Gastroesophageal sphincter (tissue), 4 donors: ENCODE data around the gene WDR33. TPM values are rescaled to one million over a fixed set of nuclear protein-coding genes. Genes with fewer than 3 reads are reported as not detected.

ENCODE experiments used
- ATAC-seq: fragments of 150-250 bp; one replicate; pipeline ENCODE4 v1.9.1; 2016; ENCODE audit warnings: mild to moderate bottlenecking, moderate library complexity
- H3K27ac ChIP-seq, 4 donors: fragments of 200-600 bp; sonication (generic) in 3 of 4; 1 replicate in 3 of 4; 2 replicates in 1 of 4; pipeline ENCODE4 v1.5.1; 2016 to 2019
- H3K27me3 ChIP-seq: fragments of 200-600 bp; sonication (generic); one replicate; pipeline ENCODE4 v1.5.1; 2019
- H3K36me3 ChIP-seq, 2 donors: fragments of 200-600 bp; sonication (generic); one replicate each; pipeline ENCODE4 v1.5.1; 2019; ENCODE audit warnings: control low read depth in 1 of 2
- H3K4me1 ChIP-seq, 3 donors: fragments of 200-600 bp; sonication (generic); 1 replicate in 2 of 3; 2 replicates in 1 of 3; pipeline ENCODE4 v1.5.1; 2016 to 2019; ENCODE audit warnings: control low read depth in 2 of 3
- H3K4me3 ChIP-seq, 2 donors: fragments of 200-600 bp; sonication (generic); one replicate each; pipeline ENCODE4 v1.5.1; 2019; ENCODE audit warnings: mild to moderate bottlenecking in 1 of 2, moderate library complexity in 1 of 2
- H3K9me3 ChIP-seq, 3 donors: fragments of 200-600 bp; sonication (generic); one replicate each; pipeline ENCODE4 v1.5.1; 2017 to 2019; ENCODE audit warnings: control low read depth in 2 of 3
- EP300 ChIP-seq: sonication (generic); formaldehyde crosslinking; IDR thresholded peaks from one replicate; pipeline ENCODE4 v1.6.1; 2017; ENCODE audit warnings: antibody characterized with exemption, mild to moderate bottlenecking
- POLR2A ChIP-seq, 2 donors: fragments of 450-650 bp; IDR thresholded peaks; one replicate each; pipeline ENCODE4 v1.6.1; 2017; ENCODE audit warnings: antibody characterized with exemption in 2 of 2, mild to moderate bottlenecking in 2 of 2, moderate library complexity in 1 of 2
- POLR2AphosphoS5 ChIP-seq: sonication (generic); formaldehyde crosslinking; IDR thresholded peaks from one replicate; pipeline ENCODE4 v1.6.1; 2017; ENCODE audit warnings: antibody characterized with exemption
- WGBS, 2 donors: methylation state at CpG; one replicate each; pipeline ENCODE4 v1.1.5; 2018; ENCODE audit warnings: low coverage in 1 of 2; 5-methylcytosine and 5-hydroxymethylcytosine counted together
- total RNA-seq, 4 donors: library from RNA; depleted of rRNA; stranded (reverse); fragments of >200 nt; gene quantifications; one replicate each; pipeline ENCODE4 v1.1.0, GENCODE V29; 2016
- TF ChIP-seq, protein P1 (sequence below), 4 experiments: fragments of 200-600 bp in 2 of 4; fragments of 450-650 bp in 2 of 4; sonication (generic) in 1 of 4; IDR thresholded peaks; one replicate each; pipeline ENCODE4 v1.5.1; 2017 to 2019; ENCODE audit warnings: antibody characterized with exemption in 4 of 4, mild to moderate bottlenecking in 2 of 4, moderate library complexity in 2 of 4

WDR33 gene
- total RNA-seq, 4 donors from 2014 or later: 34.9 to 64.6 (median 43.2) TPM

DNA sequence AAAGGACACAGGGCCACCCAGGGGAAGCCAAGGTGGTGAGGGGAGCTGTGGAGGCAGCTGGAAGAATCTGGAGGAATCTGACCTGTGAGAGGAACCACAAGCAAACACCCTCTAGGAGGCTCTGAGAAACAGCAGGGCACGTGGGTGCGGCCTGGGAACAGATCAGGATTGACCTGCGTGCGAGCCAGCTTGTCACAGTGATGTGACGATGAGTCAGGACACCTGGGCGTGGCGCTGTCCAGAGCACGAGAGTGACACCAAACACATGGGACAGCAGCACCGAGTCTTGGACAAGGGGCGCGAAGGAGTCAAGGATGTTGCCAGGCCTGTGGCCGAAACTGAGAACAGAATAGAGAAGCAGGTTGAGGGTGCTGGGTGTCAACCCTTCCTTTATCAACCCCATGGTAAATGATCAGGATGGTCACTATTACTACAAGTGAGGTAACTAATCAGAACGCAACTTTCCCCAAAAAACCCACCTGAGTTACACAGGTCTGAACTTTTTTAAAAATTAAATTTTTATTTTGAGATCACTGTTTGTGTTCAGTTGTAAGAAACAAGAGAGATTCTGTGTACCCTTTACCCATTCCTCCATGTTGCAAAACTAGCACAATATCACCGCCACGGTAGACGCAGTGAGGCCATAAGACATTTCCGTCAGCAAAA is 110.3 kb downstream of the WDR33 start:
- WGBS, 2 donors: 52 to 65% methylated on average over 9 to 15 of the region's 17 CpGs
- Histone ChIP-seq H3K4me1 (peaks cover 0 to 47% (median 10%) of the 10 kb centered on the region in 3 donors), H3K36me3 (peaks cover 0 to 2% of the 10 kb centered on the region in 2 donors), H3K27ac (peak overlapping the region; percentile 21 to 100 (median 97)), H3K27me3 (no peaks in the 10 kb centered on the region), H3K9me3 (no peaks in the 10 kb centered on the region), H3K4me3 (peak overlapping the region; percentile 27 to 73)
- TF ChIP-seq EP300 (no peak), POLR2AphosphoS5 (no peak), POLR2A (IDR thresholded peaks at IDR 0.05) (no peak)
- TF ChIP-seq, protein P1, sequence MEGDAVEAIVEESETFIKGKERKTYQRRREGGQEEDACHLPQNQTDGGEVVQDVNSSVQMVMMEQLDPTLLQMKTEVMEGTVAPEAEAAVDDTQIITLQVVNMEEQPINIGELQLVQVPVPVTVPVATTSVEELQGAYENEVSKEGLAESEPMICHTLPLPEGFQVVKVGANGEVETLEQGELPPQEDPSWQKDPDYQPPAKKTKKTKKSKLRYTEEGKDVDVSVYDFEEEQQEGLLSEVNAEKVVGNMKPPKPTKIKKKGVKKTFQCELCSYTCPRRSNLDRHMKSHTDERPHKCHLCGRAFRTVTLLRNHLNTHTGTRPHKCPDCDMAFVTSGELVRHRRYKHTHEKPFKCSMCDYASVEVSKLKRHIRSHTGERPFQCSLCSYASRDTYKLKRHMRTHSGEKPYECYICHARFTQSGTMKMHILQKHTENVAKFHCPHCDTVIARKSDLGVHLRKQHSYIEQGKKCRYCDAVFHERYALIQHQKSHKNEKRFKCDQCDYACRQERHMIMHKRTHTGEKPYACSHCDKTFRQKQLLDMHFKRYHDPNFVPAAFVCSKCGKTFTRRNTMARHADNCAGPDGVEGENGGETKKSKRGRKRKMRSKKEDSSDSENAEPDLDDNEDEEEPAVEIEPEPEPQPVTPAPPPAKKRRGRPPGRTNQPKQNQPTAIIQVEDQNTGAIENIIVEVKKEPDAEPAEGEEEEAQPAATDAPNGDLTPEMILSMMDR (IDR thresholded peaks at IDR 0.05): no peak
- no peak for ATAC-seq

DNA sequence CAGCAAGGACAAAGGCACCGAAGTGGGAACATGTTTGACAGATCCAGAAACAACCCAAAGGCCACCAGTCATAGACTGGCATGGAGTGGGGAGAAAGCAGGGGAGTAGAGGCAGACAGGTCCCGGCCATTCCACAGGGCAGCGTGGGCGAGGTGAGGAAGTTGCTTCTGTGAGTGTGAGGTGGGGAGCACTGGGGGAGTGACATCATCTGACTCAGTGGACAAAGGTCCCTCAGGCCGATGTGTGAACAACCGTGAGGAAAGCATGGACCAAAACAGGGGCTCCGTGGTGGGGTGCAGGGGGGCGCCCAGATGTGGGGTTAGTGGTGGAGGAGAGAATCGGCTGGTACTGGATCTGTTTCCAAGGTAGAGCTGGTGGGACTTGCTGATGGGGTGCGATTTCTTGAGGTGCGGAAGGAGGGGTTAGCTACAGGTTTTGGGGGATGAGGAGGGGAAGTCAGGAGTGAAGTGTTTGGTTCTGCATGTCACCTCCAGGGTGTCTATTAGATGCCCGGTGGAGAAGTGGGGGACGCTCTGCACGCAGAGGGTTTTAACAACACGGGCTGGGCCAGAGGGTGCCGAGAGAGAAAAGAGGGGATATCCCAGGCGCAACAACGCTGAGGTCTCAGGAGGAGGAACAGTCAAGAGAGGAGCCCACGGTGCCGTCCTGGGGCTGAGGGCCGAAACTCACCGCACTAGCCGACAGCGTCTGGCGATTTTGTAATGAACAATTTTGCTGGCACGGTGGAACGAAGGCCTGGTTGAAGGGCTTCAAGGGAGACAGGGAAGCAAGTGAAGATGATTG is 112.2 kb downstream of the WDR33 start:
- H3K4me3 ChIP-seq: no peak overlapping the region
- TF ChIP-seq POLR2A (IDR thresholded peaks at IDR 0.05): no peak
- no peak for TF ChIP-seq EP300
- TF ChIP-seq POLR2AphosphoS5: no peak
- TF ChIP-seq, protein P1 (IDR thresholded peaks at IDR 0.05): no peak
- no peak for ATAC-seq

DNA sequence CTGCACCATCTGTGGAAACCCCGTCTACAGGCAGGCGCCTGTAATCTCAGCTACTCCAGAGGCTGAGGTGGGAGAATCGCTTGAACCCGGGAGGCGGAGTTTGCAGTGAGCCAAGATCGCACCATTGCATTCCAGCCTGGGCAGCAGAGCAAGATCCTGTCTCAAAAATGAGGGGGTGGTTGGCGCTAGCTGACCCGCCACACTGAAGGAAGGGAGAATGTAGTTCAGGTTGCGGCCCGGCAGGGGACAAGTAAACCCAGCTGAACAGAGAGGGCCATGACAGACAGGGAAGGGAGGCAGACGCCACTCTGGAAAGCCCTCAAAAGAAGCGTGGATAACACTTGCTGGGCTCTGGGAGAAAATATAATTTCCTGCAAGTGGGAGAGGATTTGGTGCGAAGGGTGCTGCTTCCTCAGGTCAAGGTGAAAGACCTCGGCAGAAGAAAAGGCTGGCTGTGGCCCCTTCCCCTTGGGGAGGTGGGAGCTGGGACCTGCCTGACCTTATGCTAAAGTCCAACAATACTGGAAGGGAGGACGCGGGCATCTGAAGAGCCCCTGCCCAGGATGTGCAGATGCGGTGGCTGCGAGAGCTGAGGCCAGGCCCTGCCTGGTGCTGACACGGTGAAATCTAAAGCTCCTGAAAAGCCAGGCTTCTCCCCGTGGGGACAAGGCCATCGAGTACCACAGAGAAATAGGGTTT is 113.3 kb downstream of the WDR33 start:
- Histone ChIP-seq H3K9me3 (no peaks in the 10 kb centered on the region), H3K27me3 (no peaks in the 10 kb centered on the region), H3K27ac (no peak overlapping the region), H3K36me3 (no peaks in the 10 kb centered on the region), H3K4me3 (no peak overlapping the region), H3K4me1 (peaks cover 0 to 28% (median 7%) of the 10 kb centered on the region in 3 donors)
- no peak for TF ChIP-seq EP300
- TF ChIP-seq POLR2A (IDR thresholded peaks at IDR 0.05): no peak
- TF ChIP-seq POLR2AphosphoS5: no peak
- TF ChIP-seq, protein P1 (IDR thresholded peaks at IDR 0.05): no peak
- 82 to 93% methylated on average over 6 to 13 of the region's 21 CpGs for WGBS, 2 donors
- ATAC-seq: no peak

More for the DNA sequence above, 112.2 kb downstream of the WDR33 start:
- Histone ChIP-seq H3K9me3 (no peaks in the 10 kb centered on the region), H3K4me1 (peaks cover 0 to 39% (median 14%) of the 10 kb centered on the region in 3 donors), H3K27me3 (no peaks in the 10 kb centered on the region), H3K36me3 (no peaks in the 10 kb centered on the region), H3K27ac (no peak overlapping the region)
- WGBS, 2 donors: 89 to 93% methylated on average over 25 to 26 of the region's 27 CpGs

DNA sequence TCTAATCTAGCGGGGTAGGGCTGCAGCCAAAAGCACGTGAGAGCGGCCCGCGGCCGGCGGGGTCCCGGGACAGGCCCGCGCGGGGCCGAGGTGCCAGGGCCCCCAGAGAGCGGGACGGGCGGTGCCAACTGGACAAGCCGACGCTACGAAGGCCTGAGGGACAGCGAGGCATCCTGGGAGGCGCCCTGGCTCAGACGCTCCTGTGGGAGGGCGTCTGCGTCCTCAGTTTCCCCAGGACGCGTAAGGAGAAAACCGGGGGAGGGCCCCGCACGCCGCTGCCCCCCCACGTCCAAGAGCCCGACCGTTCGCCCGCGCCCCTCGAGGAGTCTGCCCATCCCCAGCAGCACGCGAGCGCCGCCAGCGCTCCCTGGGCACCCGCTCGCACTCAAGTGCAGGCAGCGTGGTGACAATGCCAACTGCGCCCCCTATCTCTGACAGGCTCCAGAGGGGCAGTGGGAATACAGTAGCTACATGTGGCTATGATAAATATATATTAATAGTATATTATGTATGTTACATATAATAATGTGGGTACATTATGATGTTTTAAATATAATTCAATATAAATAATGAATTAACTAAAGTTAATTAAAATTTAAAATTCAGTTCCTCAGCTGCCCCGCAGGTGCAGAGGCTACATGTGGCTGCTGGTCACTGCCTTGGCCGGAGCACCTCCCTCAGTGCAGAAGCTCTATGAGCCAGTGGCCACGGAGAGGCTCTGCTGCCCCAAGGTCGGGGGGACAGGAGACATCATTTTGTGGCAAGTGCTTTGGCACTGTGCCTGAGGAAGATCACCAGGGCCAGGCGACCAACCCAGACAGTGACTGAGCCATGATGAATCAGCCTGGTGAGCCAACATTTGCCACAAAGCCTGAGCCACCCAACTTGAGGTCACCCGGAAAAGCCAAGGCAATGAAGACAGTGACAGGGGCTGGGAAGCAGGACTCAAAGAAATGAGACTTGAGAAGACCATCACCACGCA is 115.2 kb downstream of the WDR33 start:
- H3K27ac ChIP-seq: peak overlapping the region in 3 of 4 donors; percentile 42 to 78 (median 72)
- no peaks in the 10 kb centered on the region for H3K9me3 ChIP-seq
- H3K36me3 ChIP-seq: no peaks in the 10 kb centered on the region
- peaks cover 0 to 19% (median 7%) of the 10 kb centered on the region in 3 donors for H3K4me1 ChIP-seq
- peak overlapping the region; percentile 20 to 50 for H3K4me3 ChIP-seq
- WGBS, 2 donors: 60 to 69% methylated on average over 5 to 8 of the region's 52 CpGs
- ATAC-seq: peak; percentile 75
- TF ChIP-seq, protein P1 (IDR thresholded peaks at IDR 0.05): peak in 3 of 4 experiments; percentile 55 to 86 (median 58)
- TF ChIP-seq POLR2AphosphoS5 (peak; percentile 10), EP300 (no peak), POLR2A (IDR thresholded peaks at IDR 0.05) (no peak)
- H3K27me3 ChIP-seq: no peaks in the 10 kb centered on the region
